Astrocyte (in vitro differentiated cells and primary cell): ENCODE data around the gene ABCC3. TPM values are rescaled to one million over a fixed set of nuclear protein-coding genes. Genes with fewer than 3 reads are reported as not detected.
A peak's percentile ranks its signal among the peaks of the same experiment; 100 is the strongest.

ENCODE experiments used
- DNase-seq: peaks from one replicate; pipeline ENCODE4 v3.0.0-alpha.2; 2010; ENCODE audit warnings: low read depth
- FAIRE-seq: peaks from 2 replicates; lab custom pipeline; 2011; peaks lifted over from hg19 to GRCh38; lab: Jason Lieb, UNC
- H2AFZ ChIP-seq: 2 replicates; pipeline ENCODE4 v1.6.0; 2012; ENCODE audit warnings: low read depth, low read length, inconsistent platforms
- H3K27ac ChIP-seq: 2 replicates; pipeline ENCODE4 v1.5.1; 2011; ENCODE audit warnings: low read depth, low read length, inconsistent platforms
- H3K27me3 ChIP-seq: 2 replicates; pipeline ENCODE4 v1.6.0; 2011; ENCODE audit warnings: low read length, inconsistent platforms; ENCODE audit not compliant: insufficient read depth
- H3K36me3 ChIP-seq: 2 replicates; pipeline ENCODE4 v1.5.1; 2011; ENCODE audit warnings: low read length, inconsistent platforms; ENCODE audit not compliant: insufficient read depth
- H3K4me1 ChIP-seq: 2 replicates; pipeline ENCODE4 v1.5.1; 2011; ENCODE audit warnings: low read length, inconsistent platforms; ENCODE audit not compliant: insufficient read depth
- H3K4me2 ChIP-seq: 2 replicates; pipeline ENCODE4 v1.6.0; 2012; ENCODE audit warnings: low read length, inconsistent platforms
- H3K4me3 ChIP-seq: 2 replicates; pipeline ENCODE4 v1.5.1; 2011; ENCODE audit warnings: low read depth, mild to moderate bottlenecking, low read length, inconsistent platforms; ENCODE audit not compliant: insufficient read depth
- H3K79me2 ChIP-seq: 2 replicates; pipeline ENCODE4 v1.6.0; 2012; ENCODE audit warnings: mild to moderate bottlenecking, low read length, inconsistent platforms; ENCODE audit not compliant: insufficient read depth
- H3K9ac ChIP-seq: 2 replicates; pipeline ENCODE4 v1.6.0; 2012; ENCODE audit warnings: mild to moderate bottlenecking, low read length, inconsistent platforms
- H3K9me3 ChIP-seq: 2 replicates; pipeline ENCODE4 v1.5.1; 2012; ENCODE audit warnings: low read depth, mild to moderate bottlenecking, low read length, inconsistent platforms; ENCODE audit not compliant: insufficient read depth
- H4K20me1 ChIP-seq: 2 replicates; pipeline ENCODE4 v1.6.0; 2012; ENCODE audit warnings: low read length, inconsistent platforms; ENCODE audit not compliant: insufficient read depth
- H3K27ac Mint-ChIP-seq: one replicate; pipeline ENCODE4 v1.8.0; 2021; ENCODE audit warnings: mild to moderate bottlenecking, mixed read lengths; ENCODE audit not compliant: unreplicated experiment
- H3K27me3 Mint-ChIP-seq: one replicate; pipeline ENCODE4 v1.8.0; 2021; ENCODE audit warnings: low read depth, mixed read lengths; ENCODE audit not compliant: unreplicated experiment
- H3K36me3 Mint-ChIP-seq: one replicate; pipeline ENCODE4 v1.8.0; 2021; ENCODE audit warnings: low read depth, mixed read lengths; ENCODE audit not compliant: unreplicated experiment
- H3K4me1 Mint-ChIP-seq: one replicate; pipeline ENCODE4 v1.8.0; 2021; ENCODE audit warnings: low read depth, mixed read lengths; ENCODE audit not compliant: unreplicated experiment
- H3K4me3 Mint-ChIP-seq: one replicate; pipeline ENCODE4 v1.8.0; 2021; ENCODE audit warnings: mild to moderate bottlenecking, moderate library complexity, mixed read lengths; ENCODE audit not compliant: unreplicated experiment
- H3K9me3 Mint-ChIP-seq: one replicate; pipeline ENCODE4 v1.8.0; 2021; ENCODE audit warnings: mild to moderate bottlenecking, mixed read lengths; ENCODE audit not compliant: unreplicated experiment
- CTCF ChIP-seq: IDR thresholded peaks from 2 replicates; pipeline ENCODE4 v1.5.1; 2011; ENCODE audit warnings: low read depth, mild to moderate bottlenecking, inconsistent platforms, low read length, moderate library complexity; ENCODE audit not compliant: insufficient read depth
- EZH2 ChIP-seq: IDR thresholded peaks from 2 replicates; pipeline ENCODE4 v1.6.1; 2012; ENCODE audit warnings: mild to moderate bottlenecking, low read length, inconsistent platforms; ENCODE audit not compliant: insufficient read depth
- total RNA-seq: library from RNA; stranded (reverse); gene quantifications from 2 replicates; pipeline ENCODE4 v1.2.1, GENCODE V29; 2021

The ABCC3 gene
- total RNA-seq, 1 donor from 2014 or later = 0.41 TPM

GRCh38 chr17:50686494-50687199 is 52.0 kb downstream of the ABCC3 start:
- DNase-seq (peak; percentile 90), FAIRE-seq (no peak)
- Histone ChIP-seq H3K9me3 (no peaks in the 10 kb centered on the region), H3K9ac (no peak overlapping the region), H3K4me3 (no peak overlapping the region), H3K27me3 (no peaks in the 10 kb centered on the region), H3K36me3 (no peaks in the 10 kb centered on the region), H3K4me1 (peaks cover 31% of the 10 kb centered on the region), H2AFZ (peak overlapping the region; percentile 24), H3K79me2 (no peaks in the 10 kb centered on the region), H4K20me1 (no peaks in the 10 kb centered on the region), H3K4me2 (peak overlapping the region; percentile 71), H3K27ac (peak overlapping the region; percentile 11)
- Mint-ChIP-seq H3K4me3 (no peak overlapping the region), H3K27me3 (peaks cover 8% of the 10 kb centered on the region), H3K27ac (no peak overlapping the region), H3K9me3 (no peaks in the 10 kb centered on the region), H3K4me1 (peaks cover 27% of the 10 kb centered on the region), H3K36me3 (no peaks in the 10 kb centered on the region)
- no peak for TF ChIP-seq CTCF
- TF ChIP-seq EZH2 = no peak

- no peaks in the 10 kb centered on the region for H4K20me1 ChIP-seq
- H3K27me3 ChIP-seq = no peaks in the 10 kb centered on the region
- no peak overlapping the region for H3K9ac ChIP-seq
- no peaks in the 10 kb centered on the region for H3K36me3 ChIP-seq
- peaks cover 37% of the 10 kb centered on the region for H3K4me1 ChIP-seq
- H3K27me3 Mint-ChIP-seq = peaks cover 2% of the 10 kb centered on the region
- peak; percentile 33 for DNase-seq
- peak overlapping the region; percentile 24 for H2AFZ ChIP-seq
- H3K4me2 ChIP-seq = peak overlapping the region; percentile 71
- H3K27ac Mint-ChIP-seq = no peak overlapping the region
- peak overlapping the region; percentile 11 for H3K27ac ChIP-seq
- H3K4me3 ChIP-seq = no peak overlapping the region
- H3K4me3 Mint-ChIP-seq = no peak overlapping the region
- TF ChIP-seq EZH2 (no peak), CTCF (no peak)
- no peaks in the 10 kb centered on the region for H3K79me2 ChIP-seq
- H3K4me1 Mint-ChIP-seq = peaks cover 35% of the 10 kb centered on the region
- H3K9me3 ChIP-seq = no peaks in the 10 kb centered on the region
- H3K36me3 Mint-ChIP-seq = no peaks in the 10 kb centered on the region
- no peak for FAIRE-seq
- H3K9me3 Mint-ChIP-seq = no peaks in the 10 kb centered on the region
Observed at GRCh38 chr17:50687200-50688066, 52.8 kb downstream of the ABCC3 start.
